Ramos (cell line): ENCODE data around the gene TMEM143.

ENCODE experiments used
- in situ Hi-C: fragments of 300-500 bp; cut with MboI; formaldehyde crosslinking; loops from one replicate; pipeline ENCODE4 v1.14.3; 2022; ENCODE audit warnings: low sequenced_read_pairs; ENCODE audit not compliant: unreplicated experiment

Gene TMEM143

DNA sequence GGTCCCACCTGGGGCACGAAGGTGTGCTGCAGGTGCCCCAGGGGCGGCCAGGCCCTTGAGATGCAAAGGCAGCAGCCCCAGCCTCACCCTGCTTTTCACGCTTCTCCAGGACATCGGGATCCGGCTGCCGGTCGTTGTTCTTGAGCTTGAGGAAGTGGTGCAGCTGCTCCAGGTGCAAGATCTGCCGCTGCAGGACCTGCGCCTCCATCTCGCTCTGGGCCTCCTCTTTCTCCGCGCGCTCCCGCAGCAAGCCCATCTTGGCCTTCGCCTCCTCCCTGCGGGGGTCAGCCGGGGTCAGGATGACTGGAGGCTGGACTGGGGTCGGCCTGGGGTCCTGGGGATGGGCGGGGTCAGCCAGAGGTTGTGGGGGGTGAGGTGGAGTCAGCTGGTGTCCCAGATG, 59.9 kb downstream of the TMEM143 start:
- in situ Hi-C loops, result no loop called here

- in situ Hi-C loops, result no loop called here
Measured at GRCh38 chr19:48303367-48303766, 60.4 kb downstream of the TMEM143 start.

GRCh38 chr19:48302600-48302959, 61.2 kb downstream of the TMEM143 start:
- in situ Hi-C loops, result no loop called here

- in situ Hi-C loops, result no loop called here
Measured at GRCh38 chr19:48301886-48302599, 61.7 kb downstream of the TMEM143 start.

DNA sequence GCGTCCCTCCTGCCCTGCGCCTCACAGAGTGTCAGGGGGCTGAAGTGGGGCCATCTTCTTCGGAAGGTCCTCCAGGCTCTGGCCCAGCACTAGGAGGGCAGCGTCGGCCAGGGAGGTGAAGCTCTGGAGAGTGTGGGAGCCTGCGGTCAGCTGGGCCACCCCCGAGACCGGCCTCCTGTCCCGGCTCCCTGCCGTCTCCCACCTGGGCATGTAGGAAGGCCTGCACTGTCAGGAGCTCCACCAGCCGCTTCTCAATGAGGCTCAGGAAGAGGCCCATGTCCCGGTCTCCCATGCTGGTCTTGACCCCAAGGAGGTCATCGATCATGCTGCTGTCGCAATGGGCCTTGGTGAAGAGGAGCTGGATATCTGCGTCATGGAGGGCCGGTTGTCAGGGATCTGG, 65.8 kb downstream of the TMEM143 start:
- in situ Hi-C loops, result loop anchor here (25.0 kb wide), 1 partner anchor 336 kb away; no protein-coding TSS in a partner anchor

- in situ Hi-C loops, result loop anchor here (25.0 kb wide), 1 partner anchor 335 kb away; no protein-coding TSS in a partner anchor
Measured at GRCh38 chr19:48296963-48297734, 66.6 kb downstream of the TMEM143 start.

GRCh38 chr19:48295458-48295857, 68.3 kb downstream of the TMEM143 start:
- in situ Hi-C loops, result loop anchor here (25.0 kb wide), 1 partner anchor 333 kb away; no protein-coding TSS in a partner anchor

- in situ Hi-C loops, result loop anchor here (25.0 kb wide), 1 partner anchor 330 kb away; no protein-coding TSS in a partner anchor
Measured at GRCh38 chr19:48292798-48293197, 70.9 kb downstream of the TMEM143 start.

- in situ Hi-C loops, result loop anchor here (25.0 kb wide), 1 partner anchor 329 kb away; no protein-coding TSS in a partner anchor
Measured at GRCh38 chr19:48291489-48291815, 72.3 kb downstream of the TMEM143 start.

- in situ Hi-C loops, result loop anchor here (25.0 kb wide), 1 partner anchor 329 kb away; no protein-coding TSS in a partner anchor
Measured at GRCh38 chr19:48290771-48291488, 72.8 kb downstream of the TMEM143 start.

DNA sequence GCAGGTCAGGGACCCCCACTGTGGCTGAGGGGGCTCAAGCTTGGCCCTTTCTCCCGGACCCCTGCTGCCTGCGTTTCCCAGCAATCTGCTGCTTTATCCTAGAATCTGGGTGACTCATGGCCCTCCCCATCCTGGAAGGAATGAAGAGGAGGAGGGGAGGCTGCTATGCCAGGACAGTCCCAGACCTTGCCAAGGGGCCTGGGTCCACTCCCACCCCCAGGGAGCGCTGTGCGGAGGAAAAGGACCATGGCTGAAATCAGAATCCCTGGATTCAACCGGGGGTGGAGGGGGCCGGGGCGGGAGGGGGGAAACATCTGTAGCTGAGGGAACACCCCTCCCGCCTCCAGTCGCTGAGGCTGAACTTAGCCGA, 73.4 kb downstream of the TMEM143 start:
- in situ Hi-C loops, result loop anchor here (25.0 kb wide), 1 partner anchor 328 kb away; no protein-coding TSS in a partner anchor

- in situ Hi-C loops, result loop anchor here (25.0 kb wide), 1 partner anchor 325 kb away; no protein-coding TSS in a partner anchor
Measured at GRCh38 chr19:48287748-48288147, 76.0 kb downstream of the TMEM143 start.

GRCh38 chr19:48284896-48285295, 78.8 kb downstream of the TMEM143 start:
- in situ Hi-C loops, result loop anchor here (25.0 kb wide), 1 partner anchor 323 kb away; no protein-coding TSS in a partner anchor

- in situ Hi-C loops, result loop anchor here (25.0 kb wide), 1 partner anchor 322 kb away; no protein-coding TSS in a partner anchor
Measured at GRCh38 chr19:48283908-48284307, 79.8 kb downstream of the TMEM143 start.
